ENCODE data around the gene CMTM4.

DNA sequence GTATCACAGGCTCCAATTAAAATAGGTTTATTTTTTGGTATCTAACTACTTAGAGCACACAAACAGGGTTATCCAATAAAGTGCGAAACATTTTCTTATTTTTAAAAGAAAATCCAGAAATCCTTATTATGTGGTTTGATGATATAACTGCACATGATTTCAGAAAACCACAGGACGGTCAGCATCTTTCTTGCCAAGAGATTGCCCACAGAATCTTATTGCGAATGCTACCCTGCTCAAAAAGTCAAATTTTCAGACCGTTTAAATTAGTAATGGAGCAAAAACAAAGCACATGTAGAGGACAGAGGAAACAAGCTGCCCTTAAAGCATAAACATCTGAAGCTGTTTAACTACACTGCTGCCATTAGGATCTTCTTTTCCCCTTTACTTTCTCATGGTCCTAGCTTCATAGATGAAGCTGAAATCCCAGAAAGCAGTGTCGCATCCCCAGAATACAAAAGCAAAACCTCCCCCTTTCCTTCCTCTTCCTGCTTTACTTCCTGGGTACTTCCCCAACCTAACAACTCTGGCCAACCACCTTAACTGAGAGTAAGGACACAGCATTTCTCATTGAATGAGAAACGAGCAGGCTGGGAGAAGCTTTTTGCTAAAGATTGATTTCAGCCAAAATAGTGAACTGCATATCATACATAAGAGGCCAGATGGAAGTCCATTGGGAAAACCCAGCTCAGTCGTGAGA, 43.7 kb downstream of the CMTM4 start:
- TF ChIP-seq POLR2A (IDR thresholded peaks at IDR 0.05; ENCODE audit: low read length) (no peak), GATA1 (IDR thresholded peaks at IDR 0.05; ENCODE audit: low read depth, low read length) (no peak)

All from erythroblast (primary cell).